MCF 10A (cell line): ENCODE data around the gene CSNK2A2. TPM values are rescaled to one million over a fixed set of nuclear protein-coding genes. Genes with fewer than 3 reads are reported as not detected.

Source experiments
- BruUV-seq: library from RNA; stranded (reverse); fragments of 400-500 nt; replicated peaks from 2 replicates; lab custom pipeline; 2021; lab: Mats Ljungman, UMichigan
- CTCF ChIA-PET: fragments of 300-600 bp; sonication (Branson Sonifier 250); formaldehyde crosslinking; extraction: SDS; loops from one replicate; lab custom pipeline; 2021; ENCODE audit warnings: antibody characterized with exemption, inconsistent platforms; lab: Yijun Ruan, JAX
- POLR2A ChIA-PET: fragments of 300-600, 350-650 bp; sonication (Branson Sonifier 250); formaldehyde crosslinking; extraction: SDS; loops from one replicate; lab custom pipeline; 2020; ENCODE audit warnings: antibody characterized with exemption, inconsistent platforms; lab: Yijun Ruan, JAX
- DNase-seq: peaks from one replicate; pipeline ENCODE4 v3.0.0-alpha.2; 2018; ENCODE audit not compliant: unreplicated experiment
- H3K27ac Mint-ChIP-seq: one replicate; pipeline ENCODE4 v1.8.0; 2022; ENCODE audit warnings: mild to moderate bottlenecking, low read depth, mixed read lengths; ENCODE audit not compliant: unreplicated experiment
- H3K27me3 Mint-ChIP-seq: one replicate; pipeline ENCODE4 v1.8.0; 2022; ENCODE audit warnings: mixed read lengths; ENCODE audit not compliant: insufficient read depth, unreplicated experiment
- H3K36me3 Mint-ChIP-seq: one replicate; pipeline ENCODE4 v1.8.0; 2022; ENCODE audit warnings: mild to moderate bottlenecking, moderate library complexity, mixed read lengths; ENCODE audit not compliant: insufficient read depth, unreplicated experiment
- H3K4me1 Mint-ChIP-seq: one replicate; pipeline ENCODE4 v1.8.0; 2022; ENCODE audit warnings: mixed read lengths; ENCODE audit not compliant: insufficient read depth, unreplicated experiment
- H3K4me3 Mint-ChIP-seq: one replicate; pipeline ENCODE4 v1.8.0; 2022; ENCODE audit warnings: mild to moderate bottlenecking, moderate library complexity, mixed read lengths; ENCODE audit not compliant: unreplicated experiment
- H3K9me3 Mint-ChIP-seq: one replicate; pipeline ENCODE4 v1.8.0; 2022; ENCODE audit warnings: mixed read lengths; ENCODE audit not compliant: unreplicated experiment
- intact Hi-C: fragments of 100-400 bp; cut with micrococcal nuclease; formaldehyde crosslinking; loops from 2 replicates; pipeline ENCODE4 v1.14.1; 2022
- total RNA-seq: library from RNA; stranded (reverse); gene quantifications from 2 replicates; pipeline ENCODE4 v1.2.3, GENCODE V29; 2022
- TF ChIP-seq, protein P1 (sequence below): fragments of 200-600 bp; IDR thresholded peaks from one replicate; pipeline ENCODE4 v1.8.0; 2022; ENCODE audit warnings: antibody characterized with exemption, mild to moderate bottlenecking; ENCODE audit not compliant: unreplicated experiment

Gene CSNK2A2
- total RNA-seq, 1 experiment from 2014 or later: 97.2 TPM

DNA sequence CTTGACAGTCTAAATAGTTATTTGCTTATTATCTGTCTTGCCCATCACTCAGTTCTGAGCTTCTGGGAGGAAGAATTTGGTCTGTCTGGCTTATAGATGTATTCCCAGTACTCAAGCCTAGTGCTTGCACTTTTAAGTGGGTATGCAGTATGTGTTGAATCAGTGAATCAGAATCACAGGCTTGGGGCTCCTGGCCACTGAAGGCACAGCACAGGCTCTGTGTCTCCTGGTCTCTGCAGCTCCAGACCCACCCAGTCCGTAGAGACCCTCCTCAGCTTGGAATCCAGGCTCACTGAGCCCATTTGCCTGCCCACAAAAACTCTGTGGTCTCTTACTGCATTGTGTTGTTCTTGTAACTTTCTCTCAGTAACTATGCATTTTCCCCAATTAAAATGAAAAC lies 49.4 kb downstream of the CSNK2A2 start:
- H3K27ac Mint-ChIP-seq: no peak overlapping the region
- no peak for DNase-seq
- no TSS peak for BruUV-seq
- H3K27me3 Mint-ChIP-seq: peaks cover 34% of the 10 kb centered on the region
- POLR2A ChIA-PET: interaction anchor here (2.0 to 2.2 kb wide), 2 partner anchors 8 to 19 kb away, joined by 4 to 6 read pairs; partner anchors contain the start of gene CFAP20
- TF ChIP-seq, protein P1, sequence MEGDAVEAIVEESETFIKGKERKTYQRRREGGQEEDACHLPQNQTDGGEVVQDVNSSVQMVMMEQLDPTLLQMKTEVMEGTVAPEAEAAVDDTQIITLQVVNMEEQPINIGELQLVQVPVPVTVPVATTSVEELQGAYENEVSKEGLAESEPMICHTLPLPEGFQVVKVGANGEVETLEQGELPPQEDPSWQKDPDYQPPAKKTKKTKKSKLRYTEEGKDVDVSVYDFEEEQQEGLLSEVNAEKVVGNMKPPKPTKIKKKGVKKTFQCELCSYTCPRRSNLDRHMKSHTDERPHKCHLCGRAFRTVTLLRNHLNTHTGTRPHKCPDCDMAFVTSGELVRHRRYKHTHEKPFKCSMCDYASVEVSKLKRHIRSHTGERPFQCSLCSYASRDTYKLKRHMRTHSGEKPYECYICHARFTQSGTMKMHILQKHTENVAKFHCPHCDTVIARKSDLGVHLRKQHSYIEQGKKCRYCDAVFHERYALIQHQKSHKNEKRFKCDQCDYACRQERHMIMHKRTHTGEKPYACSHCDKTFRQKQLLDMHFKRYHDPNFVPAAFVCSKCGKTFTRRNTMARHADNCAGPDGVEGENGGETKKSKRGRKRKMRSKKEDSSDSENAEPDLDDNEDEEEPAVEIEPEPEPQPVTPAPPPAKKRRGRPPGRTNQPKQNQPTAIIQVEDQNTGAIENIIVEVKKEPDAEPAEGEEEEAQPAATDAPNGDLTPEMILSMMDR: no peak
- intact Hi-C loops: no loop called here
- H3K4me1 Mint-ChIP-seq: peaks cover 5% of the 10 kb centered on the region
- H3K4me3 Mint-ChIP-seq: no peak overlapping the region
- CTCF ChIA-PET: no interaction called here
- H3K36me3 Mint-ChIP-seq: no peaks in the 10 kb centered on the region
- no peaks in the 10 kb centered on the region for H3K9me3 Mint-ChIP-seq

- H3K4me3 Mint-ChIP-seq: no peak overlapping the region
- intact Hi-C loops: no loop called here
- H3K4me1 Mint-ChIP-seq: peaks cover 5% of the 10 kb centered on the region
- TF ChIP-seq, protein P1: no peak
- POLR2A ChIA-PET: interaction anchor here (2.0 to 2.2 kb wide), 2 partner anchors 9 to 19 kb away, joined by 4 to 6 read pairs; partner anchors contain the start of gene CFAP20
- DNase-seq: no peak
- H3K27ac Mint-ChIP-seq: no peak overlapping the region
- no peaks in the 10 kb centered on the region for H3K36me3 Mint-ChIP-seq
- CTCF ChIA-PET: no interaction called here
- no peaks in the 10 kb centered on the region for H3K9me3 Mint-ChIP-seq
- BruUV-seq: no TSS peak
- H3K27me3 Mint-ChIP-seq: peaks cover 34% of the 10 kb centered on the region
Observed at GRCh38 chr16:58148099-58148498, 49.8 kb downstream of the CSNK2A2 start.

- no peak for DNase-seq
- TF ChIP-seq, protein P1: no peak
- Mint-ChIP-seq H3K36me3 (no peaks in the 10 kb centered on the region), H3K27ac (no peak overlapping the region), H3K4me3 (no peak overlapping the region), H3K9me3 (peaks cover 8% of the 10 kb centered on the region), H3K27me3 (peaks cover 3% of the 10 kb centered on the region), H3K4me1 (no peaks in the 10 kb centered on the region)
- no TSS peak for BruUV-seq
- intact Hi-C loops: no loop called here
- ChIA-PET POLR2A (interaction anchor here (0.9 kb wide), 1 partner anchor 10 kb away, joined by 5 read pairs; the partner anchor contains the start of gene CFAP20), CTCF (interaction anchor here (0.7 kb wide), 1 partner anchor 22 kb away, joined by 7 read pairs; no protein-coding TSS in a partner anchor)
Observed at GRCh38 chr16:58138852-58139251, 59.1 kb downstream of the CSNK2A2 start.

DNA sequence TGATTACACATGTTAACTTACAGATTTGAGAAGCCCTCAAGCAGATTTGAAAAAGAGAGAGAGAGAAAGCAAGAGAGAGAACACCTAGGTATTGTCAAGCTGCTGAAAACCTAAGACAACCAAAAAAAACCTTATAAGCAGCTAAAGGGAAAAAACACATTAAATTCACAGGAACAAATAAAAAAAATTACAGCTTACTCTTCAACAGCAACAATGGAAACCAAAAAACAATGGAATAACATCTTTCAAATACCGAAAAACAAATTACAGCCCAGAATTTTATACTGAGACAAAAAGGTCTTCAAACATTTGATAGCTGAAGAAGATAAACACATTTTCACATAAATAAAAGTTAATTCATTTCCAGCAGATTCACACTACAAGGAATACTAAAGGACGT lies 60.3 kb downstream of the CSNK2A2 start:
- Mint-ChIP-seq H3K4me3 (no peak overlapping the region), H3K4me1 (no peaks in the 10 kb centered on the region), H3K27ac (no peak overlapping the region), H3K9me3 (peaks cover 8% of the 10 kb centered on the region), H3K27me3 (no peaks in the 10 kb centered on the region), H3K36me3 (no peaks in the 10 kb centered on the region)
- DNase-seq: no peak
- ChIA-PET POLR2A (interaction anchor here (0.6 to 1.0 kb wide), 3 partner anchors 8 to 921 kb away, joined by 3 to 4 read pairs (median 4); partner anchors contain the start of gene CFAP20), CTCF (no interaction called here)
- TF ChIP-seq, protein P1: no peak
- intact Hi-C loops: no loop called here
- no TSS peak for BruUV-seq
